Measurements from ENCODE around the gene PRKAG3. TPM values are rescaled to one million over a fixed set of nuclear protein-coding genes. Genes with fewer than 3 reads are reported as not detected.

PRKAG3 gene
- total RNA-seq, 1 experiment from 2014 or later: not detected

DNA sequence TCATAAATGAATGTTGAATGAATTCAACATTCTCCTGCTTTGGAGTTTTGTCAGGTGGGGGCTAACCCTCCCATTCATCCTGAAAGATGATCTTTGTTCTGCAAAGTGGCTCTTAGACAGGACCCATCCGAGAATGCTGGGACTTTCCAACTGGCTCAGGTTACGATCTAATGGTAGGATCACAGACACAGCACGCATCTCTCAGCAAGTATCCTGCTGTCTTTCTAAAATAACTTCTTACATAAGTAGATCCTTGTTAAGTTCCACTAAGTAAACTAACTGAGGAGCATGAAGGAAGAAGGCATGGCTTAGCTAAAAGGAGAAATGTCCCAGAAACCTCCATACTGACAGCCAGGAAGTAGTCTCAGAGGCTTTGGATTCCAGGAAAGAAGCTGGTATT lies 26.0 kb downstream of the PRKAG3 start:
- H3K27me3 ChIP-seq (ENCODE audit: control insufficient read depth, insufficient read depth, low read length): no peaks in the 10 kb centered on the region
- peak; percentile 52 for DNase-seq
- H3K4me3 ChIP-seq (ENCODE audit: insufficient read depth, low read depth, low read length): no peak overlapping the region
- H3K36me3 ChIP-seq (replicated peaks; ENCODE audit: control insufficient read depth, insufficient read depth, low read length): no peaks in the 10 kb centered on the region

DNA sequence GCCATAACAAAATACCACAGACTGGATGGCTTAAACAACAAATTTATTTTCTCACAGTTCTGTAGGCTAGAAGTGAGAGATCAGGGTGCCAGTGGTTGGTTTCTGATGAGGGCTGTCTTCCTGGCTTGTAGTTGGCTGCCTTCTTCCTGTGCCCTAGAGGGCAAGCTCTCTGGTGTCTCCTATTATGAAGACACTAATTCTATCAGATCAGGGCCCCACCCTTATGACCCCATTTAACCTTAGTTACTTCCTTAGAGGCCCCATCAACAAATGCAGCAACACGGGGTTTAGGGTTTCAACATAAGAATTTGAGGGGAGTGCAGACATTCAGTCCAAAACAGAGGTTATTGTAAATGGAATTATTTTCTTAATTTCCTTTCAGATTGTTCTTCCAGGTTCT lies 26.8 kb downstream of the PRKAG3 start:
- no peak overlapping the region for H3K4me3 ChIP-seq (ENCODE audit: insufficient read depth, low read depth, low read length)
- no peak for DNase-seq
- no peaks in the 10 kb centered on the region for H3K36me3 ChIP-seq (replicated peaks; ENCODE audit: control insufficient read depth, insufficient read depth, low read length)

DNA sequence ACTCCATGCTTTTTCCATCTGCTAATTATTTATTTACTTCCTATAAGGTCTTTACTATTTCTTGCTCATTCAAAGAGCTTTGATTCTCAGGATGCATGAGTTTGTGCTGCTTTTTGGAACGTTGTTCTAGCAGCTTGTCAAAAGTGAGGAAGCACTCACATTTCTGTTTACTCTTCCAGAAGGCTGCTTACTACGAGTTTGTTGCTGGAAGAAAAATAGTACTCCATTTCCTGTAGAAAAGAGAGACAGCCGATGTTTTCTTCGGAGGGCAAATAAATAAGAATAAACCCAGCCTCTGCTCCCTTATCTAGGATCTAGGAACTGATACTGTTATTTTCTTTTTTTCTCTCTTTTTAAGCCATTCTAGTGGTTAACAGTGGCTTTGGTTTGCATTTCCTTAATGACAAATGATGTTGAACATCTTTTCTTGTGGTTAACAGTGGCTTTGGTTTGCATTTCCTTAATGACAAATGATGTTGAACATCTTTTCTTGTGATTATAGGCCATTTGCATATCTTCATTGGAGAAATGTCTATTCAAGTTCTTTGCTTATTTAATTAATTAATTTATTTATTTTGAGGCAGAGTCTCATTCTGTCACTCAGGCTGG lies 29.1 kb downstream of the PRKAG3 start:
- DNase-seq: no peak
- Histone ChIP-seq H3K4me3 (ENCODE audit: insufficient read depth, low read depth, low read length) (no peak overlapping the region), H3K27me3 (ENCODE audit: control insufficient read depth, insufficient read depth, low read length) (no peaks in the 10 kb centered on the region), H3K36me3 (replicated peaks; ENCODE audit: control insufficient read depth, insufficient read depth, low read length) (no peaks in the 10 kb centered on the region)

More for the DNA sequence above, 26.8 kb downstream of the PRKAG3 start:
- no peaks in the 10 kb centered on the region for H3K27me3 ChIP-seq (ENCODE audit: control insufficient read depth, insufficient read depth, low read length)

DNA sequence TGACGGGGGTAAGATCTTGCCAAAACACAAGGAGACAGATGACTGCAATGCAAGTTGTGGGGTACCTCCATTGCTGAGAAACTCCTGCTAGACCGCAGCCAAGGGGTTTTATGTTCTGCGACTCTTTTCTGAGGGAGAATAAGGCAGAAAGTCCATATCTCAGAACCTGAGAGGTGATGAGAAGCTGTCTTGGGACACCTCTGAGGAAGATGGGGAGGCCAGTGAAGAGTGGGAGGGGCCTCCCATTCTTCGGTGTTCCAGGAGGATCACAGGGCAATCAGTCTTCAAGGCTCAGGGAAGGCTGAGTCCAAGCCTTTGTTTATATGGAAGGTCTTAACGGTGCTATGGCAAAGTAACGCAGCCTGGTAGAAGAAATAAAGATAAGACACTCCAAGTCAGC lies 31.6 kb downstream of the PRKAG3 start:
- DNase-seq: peak; percentile 18
- H3K27me3 ChIP-seq (ENCODE audit: control insufficient read depth, insufficient read depth, low read length): no peaks in the 10 kb centered on the region

DNA sequence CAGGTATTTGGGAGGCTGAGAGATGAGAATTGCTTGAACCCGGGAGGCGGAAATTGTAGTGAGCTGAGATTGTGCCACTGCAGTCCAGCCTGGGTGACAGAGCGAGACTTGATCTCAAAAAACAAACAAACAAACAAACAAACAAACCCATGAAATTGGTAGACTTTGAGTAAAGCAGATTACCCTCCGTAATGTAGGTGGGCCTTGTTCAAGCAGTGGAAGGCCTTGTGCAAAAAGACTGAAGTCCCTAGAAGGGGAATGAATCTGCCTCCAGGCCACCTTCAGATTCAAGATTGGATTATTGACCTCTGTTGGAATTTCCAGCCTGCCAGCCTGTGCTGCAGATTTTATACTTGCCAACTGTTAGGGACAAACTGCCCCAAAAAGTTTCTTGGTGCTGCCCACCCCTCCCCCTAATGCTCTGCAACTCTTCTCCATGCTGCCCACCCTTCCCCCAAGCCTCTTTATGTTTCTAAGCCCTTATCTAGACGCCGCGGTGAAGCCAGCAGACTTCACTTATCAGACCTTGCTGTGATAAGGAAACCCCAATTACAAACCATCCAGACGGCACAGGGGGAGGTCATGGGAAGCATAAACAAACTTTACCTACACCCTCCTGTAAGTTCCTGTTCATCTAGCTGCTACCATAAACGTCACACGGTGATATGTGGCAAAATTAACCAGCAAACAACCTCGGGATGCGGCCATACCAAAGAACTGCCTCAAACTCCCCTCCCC lies 32.7 kb downstream of the PRKAG3 start:
- Histone ChIP-seq H3K4me3 (ENCODE audit: insufficient read depth, low read depth, low read length) (no peak overlapping the region), H3K27me3 (ENCODE audit: control insufficient read depth, insufficient read depth, low read length) (no peaks in the 10 kb centered on the region), H3K36me3 (replicated peaks; ENCODE audit: control insufficient read depth, insufficient read depth, low read length) (no peaks in the 10 kb centered on the region)
- DNase-seq: peak; percentile 1

More for the DNA sequence above, 31.6 kb downstream of the PRKAG3 start:
- Histone ChIP-seq H3K4me3 (ENCODE audit: insufficient read depth, low read depth, low read length) (no peak overlapping the region), H3K36me3 (replicated peaks; ENCODE audit: control insufficient read depth, insufficient read depth, low read length) (no peaks in the 10 kb centered on the region)

DNA sequence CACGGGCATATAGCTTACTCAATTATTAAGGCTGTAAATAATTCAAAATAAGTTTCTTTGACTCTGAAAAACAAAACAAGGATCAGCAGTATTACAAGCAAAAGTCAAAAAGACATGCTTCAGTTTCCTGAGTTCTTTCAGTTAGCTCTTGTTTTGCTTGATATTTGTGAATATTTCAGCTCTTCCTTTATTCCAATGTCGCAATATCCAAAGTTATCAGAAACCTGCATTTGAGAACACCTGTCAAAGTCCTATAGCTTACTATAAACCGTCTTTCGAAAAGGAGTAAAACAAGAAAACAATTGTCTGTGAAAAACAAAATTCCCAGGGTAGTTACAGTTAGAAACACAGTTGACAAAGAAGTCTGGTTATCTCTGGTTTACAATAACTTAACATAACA lies 34.9 kb downstream of the PRKAG3 start:
- DNase-seq: no peak
- H3K4me3 ChIP-seq (ENCODE audit: insufficient read depth, low read depth, low read length): no peak overlapping the region
- H3K36me3 ChIP-seq (replicated peaks; ENCODE audit: control insufficient read depth, insufficient read depth, low read length): no peaks in the 10 kb centered on the region
- H3K27me3 ChIP-seq (ENCODE audit: control insufficient read depth, insufficient read depth, low read length): no peaks in the 10 kb centered on the region

DNA sequence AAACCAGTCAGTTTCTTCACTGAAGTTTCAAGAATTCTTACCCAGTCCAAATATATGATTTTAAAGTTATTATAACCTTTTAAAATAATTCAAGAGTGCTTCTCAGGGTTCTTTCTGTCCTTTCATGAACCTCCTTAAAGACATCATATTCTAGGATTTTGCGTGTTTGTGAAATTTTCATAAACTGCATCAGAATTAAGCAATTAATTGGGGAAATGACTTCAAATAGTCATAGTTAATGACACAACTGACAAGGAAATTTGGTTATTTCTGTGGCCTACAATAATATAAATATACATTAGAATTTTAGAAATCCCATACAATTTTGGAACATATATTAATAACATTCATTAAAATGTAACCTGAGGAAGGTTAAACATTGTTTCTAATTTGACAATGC lies 39.2 kb downstream of the PRKAG3 start:
- no peak for DNase-seq
- Histone ChIP-seq H3K36me3 (replicated peaks; ENCODE audit: control insufficient read depth, insufficient read depth, low read length) (no peaks in the 10 kb centered on the region), H3K27me3 (ENCODE audit: control insufficient read depth, insufficient read depth, low read length) (no peaks in the 10 kb centered on the region), H3K4me3 (ENCODE audit: insufficient read depth, low read depth, low read length) (no peak overlapping the region)

DNA sequence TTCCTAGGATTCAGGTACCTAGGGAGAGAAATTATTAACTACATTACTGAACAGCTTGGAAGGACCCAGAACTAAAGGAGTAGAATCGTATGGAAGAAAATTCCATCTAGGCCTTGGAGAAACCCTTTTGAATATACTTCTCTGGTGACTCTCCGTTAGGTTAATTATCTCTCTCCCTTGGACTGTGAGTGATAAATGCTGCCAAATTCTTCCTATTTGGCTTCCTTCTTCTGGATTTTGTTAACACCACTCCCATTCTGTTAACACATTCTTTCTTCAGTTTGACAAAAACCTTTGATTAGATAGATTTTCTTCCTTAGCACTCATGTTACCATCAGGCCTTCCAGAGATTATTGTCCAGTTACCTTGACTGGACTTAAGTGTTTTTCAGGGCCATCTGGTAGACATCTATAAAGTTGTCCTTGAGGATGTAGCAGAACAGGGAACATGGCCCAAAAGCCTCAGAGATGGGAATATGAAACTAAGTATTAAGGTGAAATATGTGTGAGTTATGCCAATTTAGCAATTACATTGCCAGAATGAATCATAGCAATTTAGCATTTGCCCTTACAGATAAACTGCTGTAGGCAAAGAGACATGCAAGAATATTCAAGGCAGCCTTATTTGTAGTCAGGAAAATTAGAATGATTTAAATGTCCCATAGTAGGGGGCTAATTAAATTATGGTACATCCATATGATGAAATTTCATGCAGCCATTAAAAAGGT lies 42.9 kb downstream of the PRKAG3 start:
- peak; percentile 1 for DNase-seq
- H3K27me3 ChIP-seq (ENCODE audit: control insufficient read depth, insufficient read depth, low read length): no peaks in the 10 kb centered on the region
- H3K4me3 ChIP-seq (ENCODE audit: insufficient read depth, low read depth, low read length): no peak overlapping the region
- H3K36me3 ChIP-seq (replicated peaks; ENCODE audit: control insufficient read depth, insufficient read depth, low read length): no peaks in the 10 kb centered on the region

DNA sequence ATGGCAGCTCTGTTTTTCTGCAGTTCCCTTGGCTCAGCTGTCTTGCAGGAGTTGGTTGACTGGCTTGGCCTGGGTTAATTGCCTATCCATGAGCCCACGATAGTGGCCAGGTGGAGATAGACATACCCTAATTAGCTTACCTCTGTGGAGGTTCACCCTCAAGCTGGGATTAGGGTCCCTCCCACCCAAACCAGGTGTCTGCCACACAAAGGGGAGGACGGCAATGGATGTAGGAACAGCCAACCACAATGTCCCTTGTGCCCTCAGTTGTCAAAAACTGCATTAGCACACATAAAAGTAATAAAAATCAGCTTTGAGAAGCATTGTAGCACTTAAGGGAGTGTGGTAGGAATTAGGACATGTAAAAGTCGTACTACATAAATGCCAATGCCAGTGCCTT lies 45.5 kb downstream of the PRKAG3 start:
- no peak for DNase-seq
- no peak overlapping the region for H3K4me3 ChIP-seq (ENCODE audit: insufficient read depth, low read depth, low read length)
- peaks cover 16% of the 10 kb centered on the region for H3K27me3 ChIP-seq (ENCODE audit: control insufficient read depth, insufficient read depth, low read length)
- H3K36me3 ChIP-seq (replicated peaks; ENCODE audit: control insufficient read depth, insufficient read depth, low read length): no peaks in the 10 kb centered on the region

DNA sequence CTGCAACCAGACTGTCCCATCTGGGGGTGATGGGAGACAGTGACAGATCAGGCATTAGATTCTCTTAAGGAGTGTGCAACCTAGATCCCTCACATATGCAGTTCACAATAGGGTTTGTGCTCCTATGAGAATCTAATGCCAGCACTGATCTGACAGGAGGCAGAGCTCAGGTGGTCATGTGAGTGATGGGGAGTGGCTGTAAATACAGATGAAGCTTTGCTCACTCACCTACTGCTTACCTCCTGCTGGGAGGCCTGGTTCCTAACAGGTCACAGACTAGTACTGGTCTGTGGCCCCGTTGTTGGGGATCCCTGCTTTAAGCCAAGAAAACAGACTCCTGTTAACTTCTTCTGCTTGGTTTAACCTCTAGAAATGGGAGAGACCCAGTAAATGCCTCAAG lies 46.5 kb downstream of the PRKAG3 start:
- Histone ChIP-seq H3K27me3 (ENCODE audit: control insufficient read depth, insufficient read depth, low read length) (peaks cover 17% of the 10 kb centered on the region), H3K36me3 (replicated peaks; ENCODE audit: control insufficient read depth, insufficient read depth, low read length) (no peaks in the 10 kb centered on the region), H3K4me3 (ENCODE audit: insufficient read depth, low read depth, low read length) (no peak overlapping the region)
- no peak for DNase-seq

DNA sequence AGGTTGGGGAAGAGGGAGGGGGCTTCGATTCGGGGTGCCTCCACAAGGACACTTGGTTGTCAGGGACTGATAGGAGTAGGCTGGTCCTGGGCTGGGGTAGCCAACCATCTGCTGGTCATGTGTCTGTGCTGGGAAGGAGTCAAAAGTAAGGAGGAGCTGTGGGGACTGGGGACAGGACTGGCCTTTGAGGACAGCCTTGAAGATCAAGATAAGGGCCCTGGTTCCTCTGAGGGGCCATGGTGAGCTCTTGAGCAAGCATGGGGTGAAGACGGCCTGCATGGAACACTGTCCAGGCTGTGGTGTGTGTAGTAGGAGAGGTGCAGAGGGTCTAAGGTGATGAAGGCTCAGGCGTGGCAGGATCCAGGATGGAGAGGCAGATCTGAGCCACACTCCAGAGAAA lies 47.9 kb downstream of the PRKAG3 start:
- DNase-seq: no peak
- Histone ChIP-seq H3K36me3 (replicated peaks; ENCODE audit: control insufficient read depth, insufficient read depth, low read length) (no peaks in the 10 kb centered on the region), H3K27me3 (ENCODE audit: control insufficient read depth, insufficient read depth, low read length) (peaks cover 17% of the 10 kb centered on the region), H3K4me3 (ENCODE audit: insufficient read depth, low read depth, low read length) (no peak overlapping the region)

DNA sequence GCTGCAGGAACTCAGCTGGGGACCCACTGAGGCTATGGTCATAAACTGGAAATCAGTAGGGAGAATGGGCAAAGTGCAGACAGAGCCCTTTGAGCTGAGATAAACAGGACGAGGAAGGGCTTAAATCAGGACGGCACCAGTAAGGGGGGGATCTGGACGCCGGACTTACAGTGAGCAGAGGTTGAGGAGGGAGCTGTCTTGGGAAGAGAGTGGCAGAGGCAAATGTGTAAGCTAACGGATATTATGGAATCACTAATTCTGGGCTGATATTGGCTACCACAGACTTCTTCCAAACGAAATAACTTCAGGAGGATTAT lies 49.1 kb downstream of the PRKAG3 start:
- no peaks in the 10 kb centered on the region for H3K36me3 ChIP-seq (replicated peaks; ENCODE audit: control insufficient read depth, insufficient read depth, low read length)
- DNase-seq: peak; percentile 58
- peaks cover 17% of the 10 kb centered on the region for H3K27me3 ChIP-seq (ENCODE audit: control insufficient read depth, insufficient read depth, low read length)
- H3K4me3 ChIP-seq (ENCODE audit: insufficient read depth, low read depth, low read length): peak overlapping the region; percentile 73

DNA sequence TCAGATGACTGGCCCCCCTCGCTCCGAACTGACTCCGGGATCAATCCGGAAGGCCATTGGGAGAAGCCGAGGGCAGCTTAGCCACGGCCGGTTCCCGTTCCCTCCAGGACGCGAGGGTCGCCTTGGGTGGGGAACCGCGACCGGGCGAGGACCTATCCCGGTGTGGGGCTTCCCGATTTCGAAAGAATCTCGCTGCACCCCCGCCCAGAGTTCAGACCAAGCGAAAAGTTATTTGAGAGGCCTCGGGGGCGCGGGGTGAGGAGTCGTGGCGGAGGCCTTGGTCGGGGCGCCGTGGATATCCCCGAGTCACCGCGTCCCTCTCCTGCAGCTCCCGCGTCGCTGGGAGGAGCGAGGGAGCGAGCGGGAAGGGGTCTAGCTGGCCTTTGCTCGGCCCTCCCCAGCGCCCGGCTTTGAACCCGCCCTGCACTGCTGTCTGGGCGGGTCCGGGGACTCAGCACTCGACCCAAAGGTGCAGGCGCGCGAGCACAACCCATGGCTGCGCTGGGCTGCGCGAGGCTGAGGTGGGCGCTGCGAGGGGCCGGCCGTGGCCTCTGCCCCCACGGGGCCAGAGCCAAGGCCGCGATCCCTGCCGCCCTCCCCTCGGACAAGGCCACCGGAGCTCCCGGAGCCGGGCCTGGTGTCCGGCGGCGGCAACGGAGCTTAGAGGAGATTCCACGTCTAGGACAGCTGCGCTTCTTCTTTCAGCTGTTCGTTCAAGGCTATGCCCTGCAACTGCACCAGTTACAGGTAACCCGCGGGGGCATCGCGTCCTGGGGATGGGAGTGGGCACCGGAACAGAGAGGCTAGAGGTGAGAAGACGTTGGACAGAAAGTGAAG lies 49.7 kb downstream of the PRKAG3 start, which contains the start of gene CYP27A1:
Gene CYP27A1 (plus strand): TSS at position 457 of the 837 bp plus-strand sequence. CDS start 36 bp downstream, at position 493.
- Histone ChIP-seq H3K27me3 (ENCODE audit: control insufficient read depth, insufficient read depth, low read length) (peaks cover 17% of the 10 kb centered on the region), H3K36me3 (replicated peaks; ENCODE audit: control insufficient read depth, insufficient read depth, low read length) (no peaks in the 10 kb centered on the region)
- peak; percentile 90 for DNase-seq

DNA sequence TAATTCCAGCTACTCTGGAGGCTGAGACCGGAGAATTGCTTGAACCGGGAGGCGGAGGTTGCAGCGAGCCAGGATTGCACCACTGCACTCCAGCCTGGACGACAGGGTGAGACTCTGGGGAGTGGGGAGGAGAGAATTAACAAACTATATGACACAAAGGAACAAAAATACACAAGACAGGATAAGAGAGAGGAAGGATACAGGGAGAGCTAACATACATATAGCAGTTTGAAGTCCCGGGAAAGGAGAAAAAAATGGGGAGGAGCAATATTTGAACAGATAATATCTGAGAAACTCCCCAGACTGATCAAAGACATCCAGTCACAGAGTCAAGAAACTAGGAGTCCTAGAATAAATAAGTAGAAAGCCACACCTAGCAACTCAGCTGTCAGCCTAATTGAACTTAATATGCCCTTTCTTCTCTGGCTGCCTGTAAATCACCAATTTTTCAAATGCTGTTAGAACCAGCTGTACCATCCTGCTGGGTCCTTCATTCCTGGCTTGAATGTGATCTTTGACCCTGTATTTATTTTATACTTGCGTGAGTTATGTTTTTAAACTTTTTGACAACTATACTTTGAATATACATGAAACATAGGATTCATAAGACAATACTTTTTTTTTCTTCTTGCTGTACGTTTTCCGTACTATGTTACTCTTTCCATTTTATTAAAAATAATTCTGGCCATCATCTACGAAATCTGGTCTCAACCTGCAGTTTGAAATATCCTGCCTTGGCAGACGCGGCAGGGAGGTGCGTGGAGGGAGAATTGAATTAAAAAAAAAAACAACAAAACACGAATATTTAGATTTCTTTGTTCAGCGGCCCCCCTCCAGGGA lies 50.5 kb downstream of the PRKAG3 start:
- H3K36me3 ChIP-seq (replicated peaks; ENCODE audit: control insufficient read depth, insufficient read depth, low read length): no peaks in the 10 kb centered on the region
- H3K27me3 ChIP-seq (ENCODE audit: control insufficient read depth, insufficient read depth, low read length): peaks cover 17% of the 10 kb centered on the region
- peak overlapping the region; percentile 73 for H3K4me3 ChIP-seq (ENCODE audit: insufficient read depth, low read depth, low read length)
- DNase-seq: peak; percentile 39

More for the DNA sequence above, 49.7 kb downstream of the PRKAG3 start, which contains the start of gene CYP27A1:
- peak within 1 kb of the TSS; percentile 73 for H3K4me3 ChIP-seq (ENCODE audit: insufficient read depth, low read depth, low read length)
